ENCODE results near the gene WNK2.

DNA sequence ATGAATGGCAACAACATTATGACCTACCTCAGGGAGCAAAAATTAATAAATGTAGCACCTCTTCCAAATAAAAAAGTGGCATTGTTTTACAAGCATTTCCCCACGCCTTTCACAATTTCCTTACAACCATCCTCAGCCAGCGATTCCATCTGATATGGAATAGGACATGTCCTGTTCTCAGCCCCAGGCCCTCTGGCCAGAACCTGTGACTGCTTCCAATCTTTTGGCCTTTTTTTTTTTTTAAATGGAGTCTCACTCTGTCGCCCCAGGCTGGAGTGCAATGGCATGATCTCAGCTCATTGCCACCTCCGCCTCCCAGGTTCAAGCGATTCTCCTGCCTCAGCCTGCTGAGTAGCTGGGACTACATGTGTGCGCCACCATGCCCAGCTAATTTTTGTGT lies 16.8 kb upstream of the WNK2 start:
- TF ChIP-seq, protein P1, sequence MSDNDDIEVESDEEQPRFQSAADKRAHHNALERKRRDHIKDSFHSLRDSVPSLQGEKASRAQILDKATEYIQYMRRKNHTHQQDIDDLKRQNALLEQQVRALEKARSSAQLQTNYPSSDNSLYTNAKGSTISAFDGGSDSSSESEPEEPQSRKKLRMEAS (IDR thresholded peaks at IDR 0.05): no peak
- TF ChIP-seq, protein P2, sequence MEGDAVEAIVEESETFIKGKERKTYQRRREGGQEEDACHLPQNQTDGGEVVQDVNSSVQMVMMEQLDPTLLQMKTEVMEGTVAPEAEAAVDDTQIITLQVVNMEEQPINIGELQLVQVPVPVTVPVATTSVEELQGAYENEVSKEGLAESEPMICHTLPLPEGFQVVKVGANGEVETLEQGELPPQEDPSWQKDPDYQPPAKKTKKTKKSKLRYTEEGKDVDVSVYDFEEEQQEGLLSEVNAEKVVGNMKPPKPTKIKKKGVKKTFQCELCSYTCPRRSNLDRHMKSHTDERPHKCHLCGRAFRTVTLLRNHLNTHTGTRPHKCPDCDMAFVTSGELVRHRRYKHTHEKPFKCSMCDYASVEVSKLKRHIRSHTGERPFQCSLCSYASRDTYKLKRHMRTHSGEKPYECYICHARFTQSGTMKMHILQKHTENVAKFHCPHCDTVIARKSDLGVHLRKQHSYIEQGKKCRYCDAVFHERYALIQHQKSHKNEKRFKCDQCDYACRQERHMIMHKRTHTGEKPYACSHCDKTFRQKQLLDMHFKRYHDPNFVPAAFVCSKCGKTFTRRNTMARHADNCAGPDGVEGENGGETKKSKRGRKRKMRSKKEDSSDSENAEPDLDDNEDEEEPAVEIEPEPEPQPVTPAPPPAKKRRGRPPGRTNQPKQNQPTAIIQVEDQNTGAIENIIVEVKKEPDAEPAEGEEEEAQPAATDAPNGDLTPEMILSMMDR (IDR thresholded peaks at IDR 0.05): no peak
- TF ChIP-seq POLR2A (IDR thresholded peaks at IDR 0.05; ENCODE audit: low read length): no peak
- TF ChIP-seq JUN (IDR thresholded peaks at IDR 0.05): no peak
- TF ChIP-seq EP300 (IDR thresholded peaks at IDR 0.05): no peak
- TF ChIP-seq HDAC2 (IDR thresholded peaks at IDR 0.05): no peak
